GM12891 (cell line): ENCODE data around the gene KCNE1.

Source experiments
- POLR2A ChIP-seq: IDR thresholded peaks from 2 replicates; pipeline ENCODE4 v1.6.1; 2011; ENCODE audit warnings: low read depth, low read length, control low read depth
- TAF1 ChIP-seq: IDR thresholded peaks from 2 replicates; pipeline ENCODE4 v1.6.1; 2011; ENCODE audit warnings: low read depth, low read length, control low read depth

DNA sequence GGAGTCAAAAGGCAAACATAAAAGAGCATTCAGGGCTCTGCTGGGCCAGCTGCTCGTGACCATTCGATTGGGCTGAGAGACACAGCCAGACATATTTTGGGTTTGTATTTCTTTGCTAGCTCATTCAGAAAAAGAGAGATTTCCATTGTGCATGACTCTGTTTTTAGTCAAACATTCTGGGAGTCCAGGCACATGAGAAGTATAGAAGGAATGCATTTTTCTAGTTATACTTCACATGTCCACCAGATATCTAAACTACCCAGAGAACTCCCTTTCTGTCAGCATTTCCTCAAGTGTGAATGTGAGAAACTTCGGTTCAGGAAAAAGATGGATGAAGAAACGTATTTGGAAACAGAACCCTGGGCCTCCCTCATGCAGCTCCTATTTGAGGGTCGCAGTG, 6.3 kb upstream of the KCNE1 start:
- TF ChIP-seq TAF1 (no peak), POLR2A (no peak)
